Measurements from ENCODE around the gene TBXAS1. TPM values are rescaled to one million over a fixed set of nuclear protein-coding genes. Genes with fewer than 3 reads are reported as not detected.

TBXAS1 gene
- total RNA-seq, 1 donor from 2014 or later = 3.8 TPM

DNA sequence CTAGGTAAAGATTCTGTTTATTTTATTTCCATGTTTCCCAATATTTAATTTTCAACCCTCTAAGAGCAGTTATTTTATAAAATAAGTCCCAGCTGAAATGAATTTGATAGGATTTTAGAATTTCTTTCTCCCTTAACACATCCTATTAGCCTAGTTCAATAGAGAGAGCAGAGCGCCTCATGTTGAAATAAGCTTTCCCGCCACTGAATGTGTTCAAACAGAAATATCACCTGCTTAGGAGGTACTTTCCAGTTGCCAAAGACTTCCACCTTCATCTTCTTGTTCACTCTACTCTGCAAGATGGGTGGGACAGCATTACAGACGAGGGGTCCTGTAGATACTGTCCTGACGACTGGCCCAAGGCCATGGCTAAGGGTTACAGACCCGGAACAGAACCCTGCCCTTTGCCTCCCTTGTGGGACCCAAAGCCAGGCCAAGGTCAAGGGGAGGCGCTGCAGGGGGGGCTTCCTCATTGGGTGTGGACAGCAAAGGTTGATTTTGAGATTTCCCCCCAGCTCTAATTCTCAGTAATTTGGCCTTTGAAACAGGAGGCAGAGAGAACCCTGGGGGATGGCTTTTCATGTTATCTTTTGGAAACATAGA is 171.7 kb downstream of the TBXAS1 start:
- Histone ChIP-seq H3K36me3 (no peaks in the 10 kb centered on the region), H3K4me1 (no peaks in the 10 kb centered on the region), H3K27me3 (no peaks in the 10 kb centered on the region), H3K4me3 (no peak overlapping the region), H3K27ac (no peak overlapping the region), H3K9me3 (no peaks in the 10 kb centered on the region)
- no peak for DNase-seq (ENCODE audit: low spot score in 2 of 2)
- TF ChIP-seq, protein P1, sequence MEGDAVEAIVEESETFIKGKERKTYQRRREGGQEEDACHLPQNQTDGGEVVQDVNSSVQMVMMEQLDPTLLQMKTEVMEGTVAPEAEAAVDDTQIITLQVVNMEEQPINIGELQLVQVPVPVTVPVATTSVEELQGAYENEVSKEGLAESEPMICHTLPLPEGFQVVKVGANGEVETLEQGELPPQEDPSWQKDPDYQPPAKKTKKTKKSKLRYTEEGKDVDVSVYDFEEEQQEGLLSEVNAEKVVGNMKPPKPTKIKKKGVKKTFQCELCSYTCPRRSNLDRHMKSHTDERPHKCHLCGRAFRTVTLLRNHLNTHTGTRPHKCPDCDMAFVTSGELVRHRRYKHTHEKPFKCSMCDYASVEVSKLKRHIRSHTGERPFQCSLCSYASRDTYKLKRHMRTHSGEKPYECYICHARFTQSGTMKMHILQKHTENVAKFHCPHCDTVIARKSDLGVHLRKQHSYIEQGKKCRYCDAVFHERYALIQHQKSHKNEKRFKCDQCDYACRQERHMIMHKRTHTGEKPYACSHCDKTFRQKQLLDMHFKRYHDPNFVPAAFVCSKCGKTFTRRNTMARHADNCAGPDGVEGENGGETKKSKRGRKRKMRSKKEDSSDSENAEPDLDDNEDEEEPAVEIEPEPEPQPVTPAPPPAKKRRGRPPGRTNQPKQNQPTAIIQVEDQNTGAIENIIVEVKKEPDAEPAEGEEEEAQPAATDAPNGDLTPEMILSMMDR (IDR thresholded peaks at IDR 0.05) = no peak
- intact Hi-C loops (cut with DNase I) = loop anchor here (5.0 kb wide), 1 partner anchor 398 kb away; no protein-coding TSS in a partner anchor

DNA sequence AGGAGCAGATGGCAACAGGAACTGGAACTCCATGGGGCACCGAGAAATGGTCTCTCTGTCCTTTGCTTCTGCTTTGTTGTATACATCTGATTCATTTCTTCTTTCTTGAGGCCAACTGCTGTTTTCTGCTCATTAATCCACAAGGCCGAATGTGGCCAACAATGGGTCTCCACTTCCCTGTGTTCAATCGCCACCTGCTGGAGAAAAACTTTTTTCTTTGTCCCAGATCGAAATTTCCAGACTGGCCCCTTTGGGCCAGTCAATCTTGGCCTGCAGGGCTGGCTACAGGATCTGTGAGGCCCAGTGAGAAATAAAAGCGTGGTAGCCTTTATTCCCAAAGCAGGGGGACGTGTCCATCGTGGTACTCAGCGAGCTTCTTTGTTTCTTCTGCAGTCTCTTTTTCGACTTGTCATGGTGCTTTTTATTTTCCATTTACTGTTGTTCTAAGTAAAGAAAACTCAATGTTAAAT is 174.9 kb downstream of the TBXAS1 start:
- Histone ChIP-seq H3K4me1 (no peaks in the 10 kb centered on the region), H3K9me3 (no peaks in the 10 kb centered on the region), H3K27ac (no peak overlapping the region), H3K27me3 (no peaks in the 10 kb centered on the region), H3K36me3 (no peaks in the 10 kb centered on the region), H3K4me3 (no peak overlapping the region)
- TF ChIP-seq, protein P1 (IDR thresholded peaks at IDR 0.05) = peak; percentile 18 to 41 (median 21)
- intact Hi-C loops (cut with DNase I) = loop anchor here (2.0 to 5.0 kb wide), 3 partner anchors 229 to 503 kb away; no protein-coding TSS in a partner anchor
- DNase-seq (ENCODE audit: low spot score in 2 of 2) = no peak

DNA sequence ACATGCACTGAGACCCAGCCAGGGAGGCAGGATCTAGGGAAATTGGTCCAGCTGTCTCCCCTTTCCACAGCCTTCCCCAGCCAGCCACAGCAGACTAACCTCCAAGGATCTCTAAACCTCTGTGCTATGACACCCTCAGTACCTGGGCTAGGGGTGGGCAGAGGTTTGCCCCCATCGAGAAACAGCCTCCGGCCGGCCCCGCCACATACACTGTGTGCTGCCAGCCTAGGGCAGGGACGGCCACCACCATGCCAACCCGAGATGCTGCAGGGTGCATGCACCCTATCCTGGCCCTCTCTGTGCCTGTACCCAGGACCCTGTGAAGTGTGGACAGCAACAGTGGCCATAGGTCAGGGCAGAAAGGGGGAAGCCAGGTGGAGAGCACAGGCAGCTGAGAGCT is 175.6 kb downstream of the TBXAS1 start:
- Histone ChIP-seq H3K27ac (no peak overlapping the region), H3K27me3 (no peaks in the 10 kb centered on the region), H3K36me3 (no peaks in the 10 kb centered on the region), H3K4me3 (no peak overlapping the region), H3K9me3 (no peaks in the 10 kb centered on the region), H3K4me1 (no peaks in the 10 kb centered on the region)
- intact Hi-C loops (cut with DNase I) = loop anchor here (5.0 kb wide), 1 partner anchor 402 kb away; no protein-coding TSS in a partner anchor
- TF ChIP-seq, protein P1 (IDR thresholded peaks at IDR 0.05) = no peak
- no peak for DNase-seq (ENCODE audit: low spot score in 2 of 2)

DNA sequence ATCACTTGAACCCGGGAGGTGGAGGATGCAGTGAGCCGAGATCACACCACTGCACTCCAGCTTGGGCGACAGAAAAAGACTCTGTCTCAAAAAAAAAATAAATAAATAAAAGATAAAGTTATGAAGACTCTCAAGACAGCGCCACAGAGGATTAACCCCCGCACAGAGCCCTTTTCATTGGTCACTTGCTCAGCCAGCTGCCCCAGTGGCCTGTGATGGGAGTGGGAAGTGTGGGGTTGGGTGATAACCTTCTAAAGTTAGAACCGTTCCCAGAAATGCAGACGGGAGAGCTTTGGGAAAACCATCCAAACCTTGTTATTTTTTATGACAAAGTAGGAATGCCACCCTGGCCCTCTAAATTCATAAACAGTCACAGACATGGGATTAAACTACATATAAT is 176.3 kb downstream of the TBXAS1 start:
- no peaks in the 10 kb centered on the region for H3K36me3 ChIP-seq
- intact Hi-C loops (cut with DNase I) = no loop called here
- TF ChIP-seq, protein P1 (IDR thresholded peaks at IDR 0.05) = no peak
- H3K27me3 ChIP-seq = no peaks in the 10 kb centered on the region
- H3K9me3 ChIP-seq = no peaks in the 10 kb centered on the region
- peak in 1 of 2 donors; percentile 30 for DNase-seq (ENCODE audit: low spot score in 2 of 2)
- no peaks in the 10 kb centered on the region for H3K4me1 ChIP-seq
- H3K27ac ChIP-seq = no peak overlapping the region
- H3K4me3 ChIP-seq = no peak overlapping the region

DNA sequence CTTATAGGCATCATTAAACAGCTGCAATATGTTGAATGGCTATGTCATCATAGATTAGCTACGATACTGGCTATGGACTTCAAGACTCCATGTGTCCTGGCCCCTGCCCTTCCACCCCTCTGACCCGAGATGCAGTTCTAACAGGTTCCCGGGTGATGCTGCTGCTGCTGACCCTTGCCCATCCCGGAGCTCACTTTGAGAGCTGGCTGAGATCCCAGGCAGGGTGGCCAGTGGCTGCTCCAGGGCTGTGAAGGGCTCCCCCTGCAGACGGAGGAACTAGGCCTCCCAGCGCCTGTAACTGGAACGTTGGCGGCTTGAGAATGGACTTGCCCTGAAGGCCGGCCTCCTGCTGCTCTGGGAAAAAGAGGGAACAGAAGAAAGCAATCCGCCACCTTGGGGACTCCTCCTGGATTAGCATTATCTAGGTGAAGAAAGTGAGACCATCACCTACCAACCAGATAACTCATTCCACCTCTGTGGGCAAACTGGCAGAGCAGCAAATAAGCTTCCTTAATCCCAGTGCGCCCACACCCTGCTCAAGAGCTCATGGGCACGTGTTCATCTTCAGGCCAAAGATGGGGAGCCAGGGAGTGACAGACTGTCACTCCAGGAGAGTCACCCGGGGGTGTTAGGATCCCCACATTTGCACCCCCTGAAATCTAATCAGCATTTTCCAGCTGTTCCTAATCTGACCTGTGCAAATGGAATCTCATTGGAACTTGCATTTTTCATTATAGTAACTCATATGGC is 176.9 kb downstream of the TBXAS1 start:
- TF ChIP-seq, protein P1 (IDR thresholded peaks at IDR 0.05) = no peak
- Histone ChIP-seq H3K27ac (no peak overlapping the region), H3K4me1 (no peaks in the 10 kb centered on the region), H3K27me3 (no peaks in the 10 kb centered on the region), H3K9me3 (no peaks in the 10 kb centered on the region), H3K36me3 (no peaks in the 10 kb centered on the region), H3K4me3 (no peak overlapping the region)
- DNase-seq (ENCODE audit: low spot score in 2 of 2) = peak in 1 of 2 donors; percentile 58
- intact Hi-C loops (cut with DNase I) = no loop called here
